Cardiac fibroblast (primary cell): ENCODE data around the gene E2F7.
"Not testable (repeated sequence)": the region's sequence is repeated elsewhere in the genome, so short reads cannot be mapped to it uniquely, and the experiment has no call there.

Experiments used
- DNase-seq, 2 donors: peaks; one replicate each; pipeline versions ENCODE4 v3.0.0 to v3.0.0-alpha.2; 2010; ENCODE audit warnings: low read depth in 2 of 2
- H3K4me3 ChIP-seq, 2 donors: replicated peaks in 1 of 2; 1 replicate in 1 of 2; 2 replicates in 1 of 2; pipeline ENCODE4 v1.5.1; 2011; ENCODE audit warnings: low read depth in 2 of 2, low read length in 2 of 2, mild to moderate bottlenecking in 2 of 2, moderate library complexity in 1 of 2
- CTCF ChIP-seq: IDR thresholded peaks from one replicate; pipeline ENCODE4 v1.5.1; 2011; ENCODE audit warnings: low read depth, mild to moderate bottlenecking, low read length, inconsistent platforms

Gene E2F7

GRCh38 chr12:77082021-77082420, 16.7 kb upstream of the E2F7 start:
- no peak for TF ChIP-seq CTCF
- no peak overlapping the region for H3K4me3 ChIP-seq

GRCh38 chr12:77079631-77080030, 14.3 kb upstream of the E2F7 start:
- DNase-seq = no peak
- no peak overlapping the region for H3K4me3 ChIP-seq
- no peak for TF ChIP-seq CTCF

More at GRCh38 chr12:77082021-77082420, 16.7 kb upstream of the E2F7 start:
- no peak for DNase-seq

GRCh38 chr12:77078231-77078630, 12.9 kb upstream of the E2F7 start:
- H3K4me3 ChIP-seq = no peak overlapping the region
- no peak for TF ChIP-seq CTCF
- DNase-seq = no peak

GRCh38 chr12:77076886-77077285, 11.5 kb upstream of the E2F7 start:
- no peak for TF ChIP-seq CTCF
- no peak overlapping the region for H3K4me3 ChIP-seq
- DNase-seq = no peak

- DNase-seq, H3K4me3 ChIP-seq: not testable (repeated sequence)
These were observed 8.5 kb upstream of the E2F7 start for GRCh38 chr12:77073894-77074293.

- peak in 1 of 2 donors; percentile 75 for DNase-seq
- TF ChIP-seq CTCF = no peak
- H3K4me3 ChIP-seq = no peak overlapping the region
These were observed 7.6 kb upstream of the E2F7 start for GRCh38 chr12:77072833-77073495.

GRCh38 chr12:77070800-77071449, 5.6 kb upstream of the E2F7 start:
- no peak for TF ChIP-seq CTCF
- H3K4me3 ChIP-seq = no peak overlapping the region

More at GRCh38 chr12:77070800-77071449, 5.6 kb upstream of the E2F7 start:
- DNase-seq = no peak
